NCI-H2029 (cell line): ENCODE measurements around the gene CYP17A1.
"Not testable (repeated sequence)": the region's sequence is repeated elsewhere in the genome, so short reads cannot be mapped to it uniquely, and the experiment has no call there.

Experiments
- DNase-seq: peaks from one replicate; lab custom pipeline; 2025; lab: John Stamatoyannopoulos, UW

Gene CYP17A1

GRCh38 chr10:102835007-102835482, 2.2 kb downstream of the CYP17A1 start:
- peak; percentile 18 for DNase-seq

GRCh38 chr10:102834143-102834542, 3.1 kb downstream of the CYP17A1 start:
- no peak for DNase-seq

- no peak for DNase-seq
Observed at GRCh38 chr10:102832987-102833386, 4.2 kb downstream of the CYP17A1 start.

- DNase-seq = no peak
Observed at GRCh38 chr10:102832248-102832647, 5.0 kb downstream of the CYP17A1 start.

- DNase-seq = no peak
Observed at GRCh38 chr10:102831322-102832071, 5.7 kb downstream of the CYP17A1 start.

- DNase-seq = no peak
Observed at GRCh38 chr10:102827597-102827975, 9.6 kb downstream of the CYP17A1 start.

- no peak for DNase-seq
Observed at GRCh38 chr10:102826148-102826796, 10.9 kb downstream of the CYP17A1 start.

GRCh38 chr10:102824664-102825063, 12.5 kb downstream of the CYP17A1 start:
- no peak for DNase-seq

- no peak for DNase-seq
Observed at GRCh38 chr10:102822222-102822621, 15.0 kb downstream of the CYP17A1 start.

- DNase-seq = not testable (repeated sequence)
Observed at GRCh38 chr10:102820008-102820407, 17.2 kb downstream of the CYP17A1 start.

GRCh38 chr10:102819054-102819453, 18.2 kb downstream of the CYP17A1 start:
- no peak for DNase-seq

GRCh38 chr10:102817175-102817574, 20.0 kb downstream of the CYP17A1 start:
- DNase-seq = no peak

- DNase-seq = no peak
Observed at GRCh38 chr10:102815790-102816549, 21.2 kb downstream of the CYP17A1 start.

- DNase-seq = no peak
Observed at GRCh38 chr10:102814873-102815661, 22.1 kb downstream of the CYP17A1 start.

- no peak for DNase-seq
Observed at GRCh38 chr10:102814453-102814871, 22.8 kb downstream of the CYP17A1 start.

GRCh38 chr10:102813734-102814452, 23.3 kb downstream of the CYP17A1 start:
- no peak for DNase-seq

GRCh38 chr10:102813017-102813541, 24.1 kb downstream of the CYP17A1 start:
- DNase-seq = no peak

- no peak for DNase-seq
Observed at GRCh38 chr10:102812231-102812876, 24.9 kb downstream of the CYP17A1 start.

- no peak for DNase-seq
Observed at GRCh38 chr10:102811346-102811745, 25.9 kb downstream of the CYP17A1 start.

GRCh38 chr10:102808380-102808779, 28.8 kb downstream of the CYP17A1 start:
- DNase-seq = no peak
